ENCODE measurements around the gene RAB14.
"Not testable (repeated sequence)": the region's sequence is repeated elsewhere in the genome, so short reads cannot be mapped to it uniquely, and the experiment has no call there.

The RAB14 gene

DNA sequence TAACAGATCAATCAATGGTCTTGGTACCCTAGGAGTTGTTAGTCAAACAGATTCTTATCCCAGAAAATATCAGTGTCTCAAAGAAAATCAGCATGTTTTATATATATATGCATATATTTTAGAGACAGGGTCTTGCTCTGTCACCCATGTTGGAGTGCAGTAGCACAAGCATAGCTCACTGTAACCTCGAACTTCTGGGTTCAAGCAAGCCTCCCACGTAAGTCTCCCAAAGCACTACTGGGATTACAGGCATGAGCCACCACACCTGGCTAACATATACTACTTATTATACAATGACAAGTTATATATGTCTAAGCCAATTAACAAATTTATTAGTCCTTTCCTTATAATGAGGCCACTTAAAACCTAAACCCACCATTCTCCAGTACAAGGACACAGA, 10.4 kb downstream of the RAB14 start:
- DNase-seq (ENCODE audit: low read depth in 2 of 2) = no peak

GRCh38 chr9:121189660-121190059, 12.0 kb downstream of the RAB14 start:
- no peak for DNase-seq (ENCODE audit: low read depth in 2 of 2)

GRCh38 chr9:121189006-121189405, 12.7 kb downstream of the RAB14 start:
- DNase-seq (ENCODE audit: low read depth in 2 of 2) = no peak

- DNase-seq (ENCODE audit: low read depth in 2 of 2) = no peak
Measured at GRCh38 chr9:121187636-121188305, 13.9 kb downstream of the RAB14 start.

GRCh38 chr9:121185774-121186403, 15.8 kb downstream of the RAB14 start:
- DNase-seq (ENCODE audit: low read depth in 2 of 2) = no peak

- no peak for DNase-seq (ENCODE audit: low read depth in 2 of 2)
Measured at GRCh38 chr9:121185178-121185745, 16.4 kb downstream of the RAB14 start.

GRCh38 chr9:121184463-121184862, 17.2 kb downstream of the RAB14 start:
- DNase-seq (ENCODE audit: low read depth in 2 of 2) = no peak

DNA sequence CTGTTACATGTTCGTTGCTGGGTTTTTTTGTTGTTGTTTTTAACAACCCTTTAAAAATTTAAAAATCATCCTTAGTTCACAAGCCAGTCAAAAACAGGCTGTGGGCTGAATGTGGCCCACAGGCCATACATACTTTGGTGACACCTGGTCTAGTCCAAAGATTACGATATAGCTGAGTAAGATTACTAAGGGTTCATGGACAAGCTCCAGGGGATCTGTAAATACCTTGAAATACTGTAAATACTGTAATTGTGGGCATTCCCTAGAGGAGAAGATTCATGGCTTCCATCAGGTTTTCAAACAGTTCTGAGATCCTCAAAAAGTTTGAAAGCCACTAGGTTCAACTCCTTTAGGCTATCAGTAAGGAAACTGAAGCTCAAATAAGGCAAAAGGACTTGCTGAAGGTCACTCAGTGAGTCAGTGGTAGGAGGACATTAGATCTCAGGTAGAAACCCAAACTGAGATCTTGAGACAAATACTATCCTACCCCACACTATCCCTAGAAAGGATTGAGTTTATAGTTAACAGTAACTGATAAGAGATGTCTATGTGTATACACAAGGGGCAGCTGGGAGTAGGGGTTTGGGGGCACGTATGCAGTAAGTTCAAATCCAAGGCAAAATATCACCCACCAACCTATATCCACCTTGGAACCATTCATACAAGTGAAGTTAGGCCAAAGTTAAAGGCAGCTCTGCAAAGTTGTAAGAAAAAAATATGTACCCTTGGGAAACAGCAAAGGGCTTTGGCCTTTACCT, 17.8 kb downstream of the RAB14 start:
- DNase-seq (ENCODE audit: low read depth in 2 of 2) = no peak

DNA sequence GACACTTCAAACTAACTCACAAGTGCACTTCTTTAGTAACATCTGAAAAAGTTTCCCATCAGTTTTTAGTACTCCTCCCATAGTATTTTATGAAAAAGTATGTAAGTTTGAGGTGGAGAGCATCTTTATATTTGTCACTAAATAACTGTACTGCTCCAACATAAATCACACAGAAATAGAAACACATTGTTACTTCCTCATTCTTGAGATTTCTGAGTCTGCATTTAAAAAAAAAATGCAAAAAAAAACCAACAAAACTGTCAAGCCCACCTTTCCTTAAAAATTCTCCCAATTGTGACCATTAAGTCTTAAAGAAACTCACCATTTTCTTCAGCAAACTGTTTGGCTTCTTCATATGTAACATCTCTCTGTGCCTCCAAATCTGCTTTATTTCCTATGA, 18.7 kb downstream of the RAB14 start:
- no peak for DNase-seq (ENCODE audit: low read depth in 2 of 2)

GRCh38 chr9:121182101-121182836, 19.4 kb downstream of the RAB14 start:
- DNase-seq (ENCODE audit: low read depth in 2 of 2) = no peak

- DNase-seq (ENCODE audit: low read depth in 2 of 2) = no peak
Measured at GRCh38 chr9:121179930-121180681, 21.6 kb downstream of the RAB14 start.

GRCh38 chr9:121179373-121179721, 22.3 kb downstream of the RAB14 start:
- DNase-seq (ENCODE audit: low read depth in 2 of 2) = not testable (repeated sequence)

DNA sequence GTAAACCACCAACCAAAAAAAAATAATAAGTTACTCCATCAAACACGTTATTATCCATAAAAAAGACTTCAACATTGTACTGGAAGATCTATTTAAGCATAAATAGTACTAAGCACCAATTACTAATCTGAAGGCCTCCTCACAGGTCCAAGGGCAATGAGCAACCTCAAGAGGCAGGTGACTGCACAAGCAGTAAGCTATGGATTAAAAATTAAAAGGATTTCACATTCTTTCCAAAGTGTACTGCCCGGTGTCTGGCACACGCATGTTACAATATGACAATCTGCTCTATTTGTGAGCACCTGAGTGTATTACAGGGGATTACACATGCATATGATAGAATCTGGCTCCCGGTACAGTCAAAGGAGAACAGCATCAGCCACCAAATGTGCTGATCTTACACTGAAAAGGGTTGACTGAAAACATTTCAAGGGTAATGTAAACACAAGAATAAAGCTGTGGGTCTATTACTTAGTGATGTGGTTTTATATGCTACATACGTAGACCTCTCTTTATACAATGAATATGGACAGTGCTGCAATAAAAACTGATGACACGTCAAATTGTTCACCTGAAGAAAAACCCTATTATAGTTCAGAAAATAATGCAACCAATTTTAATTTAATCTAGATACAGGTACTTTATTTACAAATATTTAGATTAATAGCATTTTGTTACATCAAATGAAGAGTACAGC, 22.8 kb downstream of the RAB14 start:
- no peak for DNase-seq (ENCODE audit: low read depth in 2 of 2)

GRCh38 chr9:121173501-121173900, 28.2 kb downstream of the RAB14 start:
- no peak for DNase-seq (ENCODE audit: low read depth in 2 of 2)

DNA sequence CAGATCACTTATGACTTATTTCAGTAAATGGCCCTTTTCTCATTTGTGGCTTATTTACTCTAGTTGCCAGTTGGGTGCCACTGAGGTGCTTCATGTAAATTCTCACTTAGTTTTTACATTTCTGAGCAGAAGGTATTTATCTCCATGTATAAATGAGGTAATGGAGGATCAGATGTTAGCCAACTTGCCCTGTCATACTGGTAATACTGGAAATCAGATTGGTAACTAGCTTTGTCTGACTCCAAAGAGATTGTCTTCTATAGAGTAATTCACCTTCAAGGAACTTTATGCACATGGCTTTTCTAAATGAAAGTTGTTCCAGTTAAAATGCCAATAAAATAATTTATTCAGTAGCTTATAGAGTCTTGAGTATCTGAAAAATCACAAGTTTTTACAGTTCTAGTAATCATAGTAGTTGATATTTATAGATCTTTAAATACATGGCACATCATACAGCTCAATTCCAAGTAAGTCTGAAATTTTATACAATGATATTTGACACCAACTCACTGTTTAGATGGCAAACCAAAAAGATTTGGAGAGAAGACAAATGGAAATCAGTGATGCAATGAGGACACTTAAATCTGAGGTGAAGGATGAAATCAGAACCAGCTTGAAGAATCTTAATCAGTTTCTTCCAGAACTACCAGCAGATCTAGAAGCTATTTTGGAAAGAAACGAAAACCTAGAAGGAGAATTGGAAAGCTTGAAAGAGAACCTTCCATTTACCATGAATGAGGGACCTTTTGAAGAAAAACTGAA, 28.8 kb downstream of the RAB14 start:
- no peak for DNase-seq (ENCODE audit: low read depth in 2 of 2)

DNA sequence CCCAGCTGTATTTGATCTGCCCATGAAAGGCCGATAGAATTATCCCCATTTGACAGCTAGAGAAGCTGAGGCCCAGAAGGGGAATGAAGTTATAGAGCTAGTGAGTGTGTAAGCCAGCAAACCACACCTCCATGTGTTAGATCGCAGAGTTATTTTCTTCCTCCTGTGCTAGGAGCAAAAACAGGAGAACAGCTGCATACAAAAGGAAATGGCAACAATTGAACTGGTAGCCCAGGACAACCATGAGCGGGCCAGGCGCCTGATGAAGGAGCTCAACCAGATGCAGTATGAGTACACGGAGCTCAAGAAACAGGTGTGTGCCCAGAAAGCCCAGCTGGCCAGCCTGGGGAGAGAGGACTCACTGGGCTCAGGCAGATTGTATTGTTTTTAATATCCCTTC, 30.4 kb downstream of the RAB14 start:
- no peak for DNase-seq (ENCODE audit: low read depth in 2 of 2)

DNA sequence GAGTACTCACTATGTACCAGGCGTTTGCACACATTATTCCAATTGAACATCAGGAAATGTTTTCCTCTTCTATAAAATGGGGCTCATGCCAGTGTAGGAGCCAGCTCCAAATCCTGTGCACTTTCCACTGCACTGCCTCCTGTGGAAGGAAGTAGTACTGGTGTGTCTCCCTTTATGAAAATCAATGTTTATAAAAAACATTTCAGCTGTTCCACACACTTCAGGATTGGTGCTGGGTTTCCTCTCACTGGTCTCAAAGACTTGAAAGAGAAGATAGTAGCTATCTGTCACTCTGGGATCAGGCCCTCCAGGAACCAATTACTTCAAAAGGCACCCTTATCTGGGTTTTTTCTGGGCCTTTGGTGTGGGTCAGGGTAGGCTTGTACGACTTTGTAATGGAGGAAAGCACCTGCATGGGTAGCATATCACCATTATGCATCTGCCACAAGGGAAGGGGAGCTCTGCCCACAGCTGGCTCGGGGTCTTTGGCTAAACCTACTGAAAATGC, 32.5 kb downstream of the RAB14 start:
- DNase-seq (ENCODE audit: low read depth in 2 of 2) = no peak

DNA sequence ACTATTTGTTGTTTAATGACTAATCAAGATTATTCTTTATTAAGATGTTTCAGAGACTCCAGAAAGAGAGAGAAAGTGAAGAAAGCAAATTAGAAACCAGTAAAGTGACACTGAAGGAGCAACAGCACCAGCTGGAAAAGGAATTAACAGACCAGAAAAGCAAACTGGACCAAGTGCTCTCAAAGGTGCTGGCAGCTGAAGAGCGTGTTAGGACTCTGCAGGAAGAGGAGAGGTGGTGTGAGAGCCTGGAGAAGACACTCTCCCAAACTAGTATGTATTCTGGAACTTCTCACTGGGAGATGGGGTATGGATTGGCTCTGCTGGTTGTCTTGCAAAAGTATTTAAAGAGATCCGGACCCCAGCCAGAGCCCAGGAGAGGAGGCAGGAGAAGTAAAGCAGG, 33.6 kb downstream of the RAB14 start:
- DNase-seq (ENCODE audit: low read depth in 2 of 2) = no peak

DNA sequence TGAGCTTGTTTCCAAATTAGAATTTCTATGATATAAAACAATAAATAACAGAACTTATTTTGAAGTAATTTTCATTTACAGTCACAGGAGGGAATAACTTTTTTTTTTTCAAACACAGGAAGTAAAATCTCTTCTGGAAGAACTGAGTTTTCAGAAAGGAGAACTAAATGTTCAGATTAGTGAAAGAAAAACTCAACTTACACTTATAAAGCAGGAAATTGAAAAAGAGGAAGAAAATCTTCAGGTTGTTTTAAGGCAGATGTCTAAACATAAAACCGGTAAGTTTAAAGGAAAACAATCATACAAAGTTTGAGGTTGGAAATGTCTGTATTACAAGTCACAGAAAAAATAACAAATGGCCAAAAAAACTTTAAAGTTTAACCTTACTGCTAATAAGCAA, 41.6 kb downstream of the RAB14 start:
- no peak for DNase-seq (ENCODE audit: low read depth in 2 of 2)

- no peak for DNase-seq (ENCODE audit: low read depth in 2 of 2)
Measured at GRCh38 chr9:121157939-121158338, 43.7 kb downstream of the RAB14 start.

All from fibroblast of skin of left biceps (primary cell).